Stimulated activated effector memory CD8-positive, alpha-beta T cell treated with anti-CD3 and anti-CD28 coated beads, Interleukin-12 subunit alpha, Interleukin-12 subunit beta, amount 100 ng/mL, for 72 hours (primary cell): ENCODE results near the gene NOTCH1.
A peak's percentile ranks its signal among the peaks of the same experiment; 100 is the strongest.

Experiments
- ATAC-seq: fragments of 150-1000 bp; cut with Tn5 transposase; 2 replicates; pipeline ENCODE4 v1.10.0; 2021
- DNase-seq, 2 donors: peaks; one replicate each; pipeline ENCODE4 v3.0.0; 2021 to 2022; ENCODE audit warnings: low spot score in 2 of 2
- H3K27ac Mint-ChIP-seq: one replicate; pipeline ENCODE4 v1.8.0; 2022; ENCODE audit warnings: mild to moderate bottlenecking, mixed read lengths
- H3K36me3 Mint-ChIP-seq: one replicate; pipeline ENCODE4 v1.8.0; 2022; ENCODE audit warnings: mild to moderate bottlenecking, mixed read lengths
- H3K4me1 Mint-ChIP-seq: one replicate; pipeline ENCODE4 v1.8.0; 2022; ENCODE audit warnings: mixed read lengths
- H3K4me3 Mint-ChIP-seq: one replicate; pipeline ENCODE4 v1.8.0; 2022; ENCODE audit warnings: mild to moderate bottlenecking, mixed read lengths
- H3K9me3 Mint-ChIP-seq: one replicate; pipeline ENCODE4 v1.8.0; 2022; ENCODE audit warnings: mixed read lengths

NOTCH1 gene

DNA sequence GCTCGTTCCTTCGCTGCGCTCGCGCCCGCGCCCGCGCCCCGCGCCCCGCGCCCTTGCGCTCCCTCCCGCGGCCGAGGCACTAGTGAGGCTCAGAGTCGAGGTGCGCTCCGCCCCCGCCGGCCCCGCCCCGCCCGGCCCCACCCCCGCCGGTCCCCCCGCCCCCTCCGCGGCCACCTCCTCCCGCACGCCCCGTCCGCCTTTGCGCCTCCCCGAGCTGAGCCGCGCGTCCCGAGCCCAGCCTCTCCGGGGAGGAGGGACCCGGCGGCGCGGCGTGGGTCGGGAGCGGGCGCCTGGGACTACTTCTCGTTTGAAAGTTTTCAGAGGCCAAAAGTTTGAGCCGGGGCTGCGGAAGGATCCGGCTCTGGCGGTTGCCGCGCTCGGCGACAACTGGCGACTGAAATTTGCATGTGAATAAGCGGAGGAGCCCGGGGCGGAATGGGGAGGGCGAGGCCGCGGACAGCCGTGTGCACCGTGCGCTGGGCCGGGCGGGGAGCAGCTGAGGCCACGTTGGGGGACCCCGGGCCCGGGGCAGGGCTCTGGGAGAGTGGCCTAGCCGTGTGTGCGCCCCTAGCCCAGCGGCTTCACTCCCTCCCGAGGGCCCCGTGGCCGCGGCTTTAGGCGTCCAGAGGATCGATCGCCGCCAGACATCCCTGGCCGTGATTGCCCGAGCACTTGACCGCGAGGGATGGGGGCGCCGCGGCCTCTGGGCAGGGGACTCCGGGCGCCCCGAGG is at the start of gene NOTCH1:
NOTCH1 (minus strand) TSS at position 84 of the 732 bp plus-strand sequence. CDS start 262 bp downstream, outside the sequence.
- ATAC-seq: peak; percentile 80
- Mint-ChIP-seq H3K9me3 (no peaks in the 10 kb centered on the region), H3K36me3 (peaks cover 39% of the 10 kb centered on the region), H3K4me1 (peaks cover 18% of the 10 kb centered on the region), H3K27ac (peak within 1 kb of the TSS; percentile 83), H3K4me3 (peak within 1 kb of the TSS; percentile 81)
- DNase-seq: peak; percentile 78 to 91

DNA sequence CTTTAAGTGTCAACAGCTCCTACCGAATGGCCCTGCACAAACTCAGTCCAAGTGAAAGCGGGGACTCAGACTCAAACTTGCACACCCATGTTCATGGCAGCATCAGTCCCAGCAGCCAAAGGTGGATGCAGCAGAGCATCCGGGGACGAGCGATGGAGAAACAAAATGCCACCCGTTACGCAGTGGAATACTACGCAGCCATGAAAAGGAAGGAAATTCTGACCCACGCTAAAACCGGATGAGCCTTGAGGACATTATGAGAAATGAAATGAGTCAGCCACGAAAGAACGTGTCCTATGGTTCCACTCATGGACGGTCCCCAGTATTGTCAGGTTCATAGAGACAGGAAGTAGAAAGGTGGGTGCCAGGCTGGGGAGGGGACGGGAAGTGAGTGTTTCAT is 48.6 kb upstream of the NOTCH1 start:
- Mint-ChIP-seq H3K9me3 (no peaks in the 10 kb centered on the region), H3K4me1 (no peaks in the 10 kb centered on the region), H3K4me3 (no peak overlapping the region), H3K36me3 (no peaks in the 10 kb centered on the region), H3K27ac (no peak overlapping the region)
- ATAC-seq (no peak), DNase-seq (no peak)

DNA sequence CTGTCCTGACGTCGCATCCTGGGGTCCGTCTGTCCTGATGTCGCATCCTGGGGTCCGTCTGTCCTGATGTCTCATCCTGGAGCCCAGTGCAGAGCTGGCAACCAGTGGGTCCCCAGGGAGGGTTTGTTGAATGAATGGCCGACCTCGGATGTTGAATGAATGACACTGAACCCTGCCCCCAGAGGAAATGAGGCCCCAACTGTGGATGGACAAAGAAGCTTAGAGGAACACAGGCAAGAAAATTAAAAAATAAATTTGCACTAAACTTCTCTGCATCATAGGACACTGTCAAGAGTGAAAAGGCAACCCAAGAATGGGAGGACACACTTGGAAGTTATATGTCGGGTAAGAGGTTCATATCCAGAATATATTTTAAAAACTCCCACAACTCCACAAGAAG is 47.7 kb upstream of the NOTCH1 start:
- ATAC-seq (no peak), DNase-seq (no peak)
- H3K36me3 Mint-ChIP-seq: no peaks in the 10 kb centered on the region
- no peaks in the 10 kb centered on the region for H3K9me3 Mint-ChIP-seq
- H3K4me1 Mint-ChIP-seq: peaks cover 5% of the 10 kb centered on the region
- H3K4me3 Mint-ChIP-seq: no peak overlapping the region
- H3K27ac Mint-ChIP-seq: no peak overlapping the region

DNA sequence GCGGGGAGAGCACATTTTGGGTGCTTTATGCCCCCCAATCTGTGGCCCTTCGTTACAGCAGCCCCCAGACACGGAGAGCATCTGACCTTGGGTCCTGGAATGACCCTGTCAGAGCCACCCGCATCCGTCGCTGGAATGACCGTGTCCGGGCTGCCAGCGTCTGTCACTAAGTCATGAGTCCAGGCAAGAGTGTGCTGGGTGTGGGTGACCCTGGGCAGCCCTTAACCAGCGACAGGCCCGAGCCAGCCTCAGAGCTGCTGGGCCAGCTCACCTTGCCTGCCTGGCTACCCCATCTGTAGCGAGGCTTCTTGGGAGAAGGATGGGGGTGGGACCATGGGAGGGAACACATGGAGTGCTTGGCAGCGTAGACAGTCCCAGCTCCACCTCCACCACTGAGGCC is 46.8 kb upstream of the NOTCH1 start:
- no peak overlapping the region for H3K27ac Mint-ChIP-seq
- H3K4me1 Mint-ChIP-seq: peaks cover 10% of the 10 kb centered on the region
- H3K9me3 Mint-ChIP-seq: no peaks in the 10 kb centered on the region
- H3K36me3 Mint-ChIP-seq: no peaks in the 10 kb centered on the region
- ATAC-seq (no peak), DNase-seq (no peak)
- no peak overlapping the region for H3K4me3 Mint-ChIP-seq

DNA sequence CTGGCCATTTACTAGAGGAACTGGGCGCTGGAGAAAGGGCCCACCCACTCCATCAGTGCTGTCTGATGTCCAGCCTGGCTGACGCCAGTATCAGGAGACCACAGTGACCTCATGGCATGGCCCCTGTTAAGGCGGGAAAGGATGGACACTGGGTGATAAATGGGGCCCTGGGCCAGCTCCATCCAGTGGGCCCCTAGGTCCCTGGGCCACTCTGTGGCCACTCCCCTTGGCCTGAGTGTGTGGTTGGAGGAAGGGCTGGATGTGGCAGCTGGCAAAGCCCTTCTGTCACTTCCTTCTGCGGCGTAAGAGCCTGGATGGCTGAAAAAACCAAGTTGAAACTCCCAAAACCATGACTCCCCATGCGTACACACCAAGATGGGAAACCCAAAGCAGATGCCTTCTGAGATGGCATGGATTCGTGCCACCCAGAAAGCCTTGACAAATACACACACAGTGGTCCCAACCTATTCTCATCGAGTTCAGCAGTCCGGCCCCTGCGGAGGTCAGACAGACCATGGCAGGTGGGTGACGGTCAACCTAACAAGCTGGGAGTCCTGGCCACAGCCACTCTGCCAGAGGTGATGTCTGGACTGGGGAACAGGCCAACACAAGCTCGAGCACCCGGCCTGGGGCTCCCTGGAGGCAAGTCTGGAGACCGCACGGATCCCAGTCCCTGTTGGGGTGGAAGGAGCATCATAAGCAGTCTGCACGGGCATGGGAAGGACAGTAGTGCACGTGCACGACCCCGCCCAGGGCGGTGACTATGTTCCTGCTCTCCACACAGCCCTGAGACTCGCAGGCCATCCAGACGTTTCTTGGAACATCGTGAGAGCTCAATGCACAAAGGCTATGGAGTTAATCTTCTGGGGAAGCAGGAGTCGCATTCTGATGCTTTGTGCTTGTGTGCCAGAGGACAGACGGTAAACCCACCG is 45.2 kb upstream of the NOTCH1 start:
- H3K36me3 Mint-ChIP-seq: no peaks in the 10 kb centered on the region
- no peak overlapping the region for H3K27ac Mint-ChIP-seq
- H3K9me3 Mint-ChIP-seq: no peaks in the 10 kb centered on the region
- peaks cover 10% of the 10 kb centered on the region for H3K4me1 Mint-ChIP-seq
- no peak overlapping the region for H3K4me3 Mint-ChIP-seq
- no peak for DNase-seq
- ATAC-seq: no peak

DNA sequence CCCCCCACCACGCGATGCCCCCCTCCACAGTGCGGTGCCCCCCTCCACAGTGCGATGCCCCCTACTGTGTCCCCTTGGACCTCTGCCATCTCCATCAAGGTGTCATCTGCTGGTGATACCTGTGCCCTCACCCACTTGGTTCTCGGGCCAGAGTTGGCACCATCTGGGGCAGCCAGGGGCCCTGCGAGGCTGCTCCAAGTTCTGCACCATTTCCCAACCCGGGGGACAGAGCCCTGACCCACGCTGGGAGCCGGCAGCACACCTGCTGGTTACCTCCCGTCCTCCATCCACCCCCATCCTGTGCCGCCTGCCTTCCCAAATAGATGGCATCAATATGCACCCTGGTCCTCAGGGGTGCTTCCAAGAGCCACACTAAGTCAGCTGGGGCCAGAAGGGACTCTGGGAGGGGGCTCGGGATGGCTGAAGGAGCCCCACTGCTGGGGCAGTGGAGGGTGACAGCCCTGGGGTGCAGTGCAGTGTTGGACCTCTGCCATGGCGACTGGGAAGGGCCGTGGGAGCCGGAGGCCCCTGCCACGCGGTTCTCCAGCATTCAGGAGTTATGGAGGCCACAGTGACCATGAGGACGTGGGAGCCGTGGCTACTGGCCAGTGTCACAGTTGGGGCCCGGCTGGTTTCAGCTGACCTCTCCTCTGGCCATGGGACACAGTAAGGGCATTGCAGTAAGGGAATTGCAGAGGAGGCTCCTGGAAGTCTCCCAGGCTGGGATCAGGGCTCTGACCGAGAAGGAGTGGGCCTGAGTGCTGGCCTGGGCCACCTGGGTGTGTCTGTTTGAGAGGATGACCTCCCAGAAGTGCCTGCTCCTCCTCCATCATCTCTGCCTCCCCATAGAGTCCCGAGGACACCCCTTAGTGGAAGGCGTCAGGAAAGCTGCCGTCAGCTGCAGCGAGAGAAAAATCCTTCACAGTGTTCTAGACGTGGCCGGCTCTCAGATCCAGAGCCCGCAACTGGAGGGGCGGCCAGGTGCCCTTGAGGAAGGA is 44.2 kb upstream of the NOTCH1 start:
- H3K4me3 Mint-ChIP-seq: no peak overlapping the region
- H3K27ac Mint-ChIP-seq: no peak overlapping the region
- H3K36me3 Mint-ChIP-seq: no peaks in the 10 kb centered on the region
- H3K4me1 Mint-ChIP-seq: peaks cover 10% of the 10 kb centered on the region
- ATAC-seq (no peak), DNase-seq (no peak)
- no peaks in the 10 kb centered on the region for H3K9me3 Mint-ChIP-seq

DNA sequence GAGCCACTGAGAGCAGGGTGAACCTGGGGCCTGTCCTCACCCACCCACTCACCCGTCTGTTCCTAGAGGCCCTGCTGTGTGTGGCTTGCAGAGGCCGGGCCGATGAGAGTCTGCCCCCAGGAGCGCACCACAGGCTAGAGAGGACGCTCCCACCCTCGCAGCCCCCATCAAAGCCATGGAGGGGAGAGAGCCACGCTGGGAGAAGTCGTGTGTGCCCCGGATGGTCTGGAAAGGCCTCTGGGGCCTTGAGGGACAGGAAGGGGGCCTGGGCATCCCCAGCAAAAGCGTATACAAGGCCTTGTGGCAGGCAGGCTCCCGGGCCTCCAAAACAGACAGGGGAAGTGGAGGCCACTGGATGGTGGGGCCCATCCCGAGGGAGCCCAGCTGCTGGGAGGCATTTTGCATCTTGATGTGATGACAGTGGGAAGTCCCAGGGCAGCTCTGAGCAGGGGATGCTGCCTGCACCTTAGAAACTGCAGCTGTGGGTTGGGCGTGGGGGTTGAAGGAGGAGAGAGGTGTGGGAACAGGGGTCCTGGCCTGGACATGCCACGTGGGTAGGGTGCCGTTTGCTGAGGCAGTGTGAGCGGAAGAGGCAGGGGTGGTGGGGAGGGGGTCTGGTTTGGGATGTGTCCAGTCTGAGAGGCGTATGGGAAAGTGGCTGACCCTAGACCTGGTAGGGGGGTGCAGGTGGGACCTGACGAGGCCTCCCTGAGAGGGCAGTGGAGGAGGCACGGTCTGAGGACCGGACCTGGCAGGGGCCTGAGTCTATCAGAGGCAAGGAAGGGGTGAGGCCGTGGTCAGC is 43.0 kb upstream of the NOTCH1 start:
- H3K4me3 Mint-ChIP-seq: no peak overlapping the region
- no peaks in the 10 kb centered on the region for H3K36me3 Mint-ChIP-seq
- H3K27ac Mint-ChIP-seq: peak overlapping the region; percentile 8
- ATAC-seq (no peak), DNase-seq (no peak)
- no peaks in the 10 kb centered on the region for H3K9me3 Mint-ChIP-seq
- peaks cover 10% of the 10 kb centered on the region for H3K4me1 Mint-ChIP-seq

DNA sequence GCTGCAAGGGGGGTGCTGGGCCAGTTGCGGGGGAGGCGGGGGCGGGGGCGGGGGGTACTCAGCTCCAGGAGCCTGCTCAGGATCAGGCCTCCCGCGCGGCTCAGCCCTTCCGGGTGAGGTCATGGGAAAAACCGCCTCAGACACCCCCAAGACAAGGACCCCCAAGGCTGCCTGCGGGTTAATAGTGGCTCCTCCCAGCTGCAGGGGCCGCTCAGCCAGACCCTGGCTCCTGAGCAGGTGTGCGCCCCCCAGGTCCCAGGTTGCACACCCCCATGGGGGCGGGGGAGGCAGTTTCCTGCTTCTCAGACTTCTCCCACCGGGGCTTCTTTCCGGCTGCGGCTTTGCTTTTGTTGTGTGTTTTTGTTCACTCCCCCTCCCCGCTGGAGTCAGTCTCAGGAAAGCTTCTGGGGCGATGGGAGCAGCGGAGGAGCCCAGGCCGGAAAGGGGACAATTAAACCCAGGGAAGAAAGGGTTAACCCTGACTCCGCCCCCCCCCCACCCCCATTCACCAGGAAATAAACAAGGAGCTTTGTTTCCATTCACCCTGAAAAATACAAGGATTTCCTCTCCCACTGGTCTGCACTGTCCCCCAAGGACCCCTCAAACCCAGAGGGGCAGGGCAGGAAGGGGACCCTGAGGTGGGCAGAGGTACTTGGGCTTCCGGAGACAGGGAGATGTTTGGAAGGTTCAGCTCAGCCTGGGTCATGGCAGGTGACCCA is 42.3 kb upstream of the NOTCH1 start:
- DNase-seq: no peak
- peak overlapping the region; percentile 8 for H3K27ac Mint-ChIP-seq
- no peaks in the 10 kb centered on the region for H3K9me3 Mint-ChIP-seq
- peaks cover 10% of the 10 kb centered on the region for H3K4me1 Mint-ChIP-seq
- no peak for ATAC-seq
- no peak overlapping the region for H3K4me3 Mint-ChIP-seq
- no peaks in the 10 kb centered on the region for H3K36me3 Mint-ChIP-seq

DNA sequence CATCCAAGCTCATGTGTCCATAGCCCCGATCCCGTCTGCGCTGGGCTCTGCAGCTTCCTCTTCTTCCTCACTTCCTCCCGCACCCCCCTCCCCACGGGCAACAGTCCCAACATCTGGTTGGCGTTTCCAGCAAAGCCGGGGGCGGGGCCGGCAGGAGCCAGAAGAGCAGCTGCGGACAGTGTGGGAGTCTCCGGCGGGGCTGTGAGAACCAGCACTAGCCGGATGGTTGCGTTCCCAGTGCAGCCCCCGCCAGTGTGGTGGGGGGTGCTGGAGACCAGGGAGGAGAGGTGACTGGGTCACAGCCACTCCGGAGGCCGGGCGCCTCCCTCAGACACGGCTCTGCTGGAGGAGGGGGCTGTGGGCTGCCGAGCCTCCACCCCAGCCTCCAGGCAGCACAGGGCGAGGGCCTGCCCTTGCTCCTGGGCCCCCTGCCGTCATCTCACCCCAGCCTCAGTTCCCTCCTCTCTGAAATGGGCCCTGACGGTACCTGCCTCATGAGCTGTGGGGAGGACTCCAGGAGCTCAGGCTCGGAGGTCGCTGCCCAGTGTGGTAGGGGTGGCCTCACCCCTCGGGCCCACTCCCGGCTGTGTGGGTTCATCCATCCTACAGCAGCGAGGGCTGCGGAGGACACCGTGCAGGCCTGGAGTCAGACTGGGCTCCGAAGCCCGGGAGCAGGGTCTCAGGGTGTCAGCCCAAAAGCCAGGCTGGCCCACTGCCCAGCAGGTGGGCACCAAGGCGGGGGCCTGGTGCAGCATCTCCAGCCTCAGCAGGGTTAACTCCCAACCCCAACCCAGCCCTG is 41.5 kb upstream of the NOTCH1 start:
- ATAC-seq: no peak
- DNase-seq: no peak
- Mint-ChIP-seq H3K27ac (no peak overlapping the region), H3K9me3 (no peaks in the 10 kb centered on the region), H3K4me1 (peaks cover 10% of the 10 kb centered on the region), H3K36me3 (no peaks in the 10 kb centered on the region), H3K4me3 (no peak overlapping the region)

DNA sequence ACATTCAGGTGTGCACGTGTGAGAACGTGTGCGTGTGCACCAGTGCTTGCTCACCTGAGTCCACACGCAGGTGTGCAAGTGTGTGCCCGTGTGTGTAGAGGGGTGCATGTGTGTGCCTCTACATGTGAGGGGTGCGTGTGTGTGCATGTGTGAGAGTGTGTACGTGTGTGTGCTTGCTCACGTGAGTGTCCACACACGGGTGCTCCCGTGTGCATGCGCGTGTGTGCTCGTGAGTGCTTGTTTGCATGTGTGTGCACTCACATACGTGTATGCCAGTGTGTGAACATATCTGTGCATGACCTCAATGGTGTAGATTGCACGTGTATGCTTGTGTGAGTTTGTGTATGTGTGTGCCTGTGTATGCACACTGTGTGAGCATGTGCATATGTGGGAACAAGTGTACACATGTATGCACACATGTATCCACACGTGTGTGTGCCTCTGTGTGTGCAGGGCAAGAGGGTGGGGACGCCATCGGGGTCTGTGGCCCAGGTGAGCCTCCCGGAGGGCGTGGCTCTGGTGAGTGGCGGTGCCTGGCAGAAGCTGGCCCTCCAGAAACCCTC is 40.6 kb upstream of the NOTCH1 start:
- H3K4me1 Mint-ChIP-seq: peaks cover 10% of the 10 kb centered on the region
- no peaks in the 10 kb centered on the region for H3K9me3 Mint-ChIP-seq
- no peak overlapping the region for H3K27ac Mint-ChIP-seq

DNA sequence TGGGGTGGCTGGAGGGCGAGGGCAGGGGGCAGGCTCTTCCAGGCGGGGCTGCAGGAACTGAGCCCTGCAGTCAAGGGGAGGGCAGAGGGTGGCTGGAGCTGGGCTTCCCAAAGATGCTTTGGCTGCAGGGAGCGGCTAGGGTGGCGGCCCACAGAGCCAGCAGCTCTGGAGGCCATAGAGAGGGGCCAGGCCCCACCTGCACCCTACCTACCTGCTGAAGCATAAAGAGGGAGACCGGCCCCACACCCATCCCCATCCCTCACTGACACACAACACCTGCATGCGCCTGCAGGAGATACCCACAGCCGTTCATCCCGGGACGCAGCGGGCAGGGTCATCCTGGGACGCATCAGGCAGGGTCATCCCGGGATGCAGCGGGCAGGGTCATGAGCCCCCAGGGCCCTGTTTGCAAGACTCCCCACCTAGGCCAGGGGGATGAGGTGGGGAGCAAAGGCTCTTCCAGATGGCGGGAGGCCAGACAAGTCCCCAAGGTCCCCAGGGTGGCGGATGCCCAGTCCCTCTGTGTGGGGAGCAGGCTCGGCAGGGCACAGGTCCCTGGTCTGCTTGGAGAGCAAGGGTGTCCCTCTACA is 39.8 kb upstream of the NOTCH1 start:
- Mint-ChIP-seq H3K4me3 (no peak overlapping the region), H3K9me3 (no peaks in the 10 kb centered on the region), H3K27ac (no peak overlapping the region), H3K36me3 (no peaks in the 10 kb centered on the region), H3K4me1 (peaks cover 10% of the 10 kb centered on the region)
- no peak for DNase-seq
- ATAC-seq: no peak

More for the DNA sequence above, 40.6 kb upstream of the NOTCH1 start:
- no peak for ATAC-seq
- H3K36me3 Mint-ChIP-seq: no peaks in the 10 kb centered on the region
- H3K4me3 Mint-ChIP-seq: no peak overlapping the region
- DNase-seq: no peak

DNA sequence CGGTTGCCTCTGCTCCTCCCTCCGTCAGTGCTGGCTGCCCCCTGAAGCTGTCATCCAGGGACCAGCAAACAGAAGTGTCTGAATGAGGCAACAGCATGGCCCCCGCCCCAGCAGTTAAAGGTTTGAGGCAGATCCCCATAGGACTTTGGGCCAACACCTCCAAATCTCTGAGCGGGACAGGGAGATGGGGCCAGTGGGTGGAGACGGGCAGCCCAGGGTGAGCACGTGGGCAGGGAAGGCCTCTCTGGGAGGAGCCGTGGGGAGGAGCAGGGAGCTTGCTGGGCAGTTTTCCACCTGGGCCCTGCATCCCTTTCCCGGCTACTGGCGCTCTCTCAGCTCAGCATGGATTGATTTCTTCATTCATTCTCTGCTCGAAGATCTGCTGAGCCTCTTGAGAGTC is 39.1 kb upstream of the NOTCH1 start:
- DNase-seq: no peak
- Mint-ChIP-seq H3K36me3 (no peaks in the 10 kb centered on the region), H3K9me3 (no peaks in the 10 kb centered on the region), H3K4me1 (peaks cover 11% of the 10 kb centered on the region), H3K27ac (no peak overlapping the region), H3K4me3 (no peak overlapping the region)
- ATAC-seq: no peak
